Measurements from ENCODE around the gene XRCC3.

The XRCC3 gene

GRCh38 chr14:103740991-103741689, 25.9 kb upstream of the XRCC3 start:
- Histone ChIP-seq H3K79me2 (ENCODE audit: insufficient read depth, low read length) (no peaks in the 10 kb centered on the region), H3K9me3 (ENCODE audit: insufficient read depth, low read length) (no peaks in the 10 kb centered on the region), H3K27ac (ENCODE audit: low read depth, low read length) (no peak overlapping the region), H3K9ac (ENCODE audit: low read length) (no peak overlapping the region), H4K20me1 (ENCODE audit: low read depth, low read length) (no peaks in the 10 kb centered on the region), H2AFZ (ENCODE audit: low read depth, low read length, severe bottlenecking) (no peak overlapping the region), H3K9me2 (replicated peaks; ENCODE audit: insufficient read depth, low read length) (no peaks in the 10 kb centered on the region), H3F3A (ENCODE audit: insufficient read depth) (no peaks in the 10 kb centered on the region), H3K4me2 (ENCODE audit: low read depth, low read length, poor library complexity, severe bottlenecking) (no peak overlapping the region), H3K27me3 (ENCODE audit: low read length) (no peaks in the 10 kb centered on the region), H3K4me3 (ENCODE audit: insufficient read depth, low read length, poor library complexity, severe bottlenecking) (no peak overlapping the region), H3K36me3 (ENCODE audit: low read length) (no peaks in the 10 kb centered on the region)
- no peak for TF ChIP-seq EZH2phosphoT487 (conservative IDR thresholded peaks at IDR 0.05; ENCODE audit: low read length)

GRCh38 chr14:103739793-103740501, 24.7 kb upstream of the XRCC3 start:
- no peak overlapping the region for H3K9ac ChIP-seq (ENCODE audit: low read length)
- H3F3A ChIP-seq (ENCODE audit: insufficient read depth), result no peaks in the 10 kb centered on the region
- no peak overlapping the region for H2AFZ ChIP-seq (ENCODE audit: low read depth, low read length, severe bottlenecking)
- no peaks in the 10 kb centered on the region for H4K20me1 ChIP-seq (ENCODE audit: low read depth, low read length)
- H3K27me3 ChIP-seq (ENCODE audit: low read length), result no peaks in the 10 kb centered on the region
- no peaks in the 10 kb centered on the region for H3K36me3 ChIP-seq (ENCODE audit: low read length)
- H3K9me3 ChIP-seq (ENCODE audit: insufficient read depth, low read length), result no peaks in the 10 kb centered on the region
- TF ChIP-seq EZH2phosphoT487 (conservative IDR thresholded peaks at IDR 0.05; ENCODE audit: low read length), result no peak
- no peak for TF ChIP-seq CTCF (IDR thresholded peaks at IDR 0.05; ENCODE audit: insufficient read depth, low read length, poor library complexity, severe bottlenecking)
- no peak overlapping the region for H3K27ac ChIP-seq (ENCODE audit: low read depth, low read length)
- no peaks in the 10 kb centered on the region for H3K79me2 ChIP-seq (ENCODE audit: insufficient read depth, low read length)
- H3K9me2 ChIP-seq (replicated peaks; ENCODE audit: insufficient read depth, low read length), result no peaks in the 10 kb centered on the region
- H3K4me2 ChIP-seq (ENCODE audit: low read depth, low read length, poor library complexity, severe bottlenecking), result no peak overlapping the region
- no peak overlapping the region for H3K4me3 ChIP-seq (ENCODE audit: insufficient read depth, low read length, poor library complexity, severe bottlenecking)

- Histone ChIP-seq H3K4me3 (ENCODE audit: insufficient read depth, low read length, poor library complexity, severe bottlenecking) (no peak overlapping the region), H2AFZ (ENCODE audit: low read depth, low read length, severe bottlenecking) (no peak overlapping the region), H3K9me3 (ENCODE audit: insufficient read depth, low read length) (no peaks in the 10 kb centered on the region), H3F3A (ENCODE audit: insufficient read depth) (no peaks in the 10 kb centered on the region), H3K9me2 (replicated peaks; ENCODE audit: insufficient read depth, low read length) (no peaks in the 10 kb centered on the region), H3K79me2 (ENCODE audit: insufficient read depth, low read length) (no peaks in the 10 kb centered on the region), H3K36me3 (ENCODE audit: low read length) (no peaks in the 10 kb centered on the region), H3K27me3 (ENCODE audit: low read length) (no peaks in the 10 kb centered on the region), H3K4me2 (ENCODE audit: low read depth, low read length, poor library complexity, severe bottlenecking) (no peak overlapping the region), H4K20me1 (ENCODE audit: low read depth, low read length) (no peaks in the 10 kb centered on the region), H3K27ac (ENCODE audit: low read depth, low read length) (no peak overlapping the region), H3K9ac (ENCODE audit: low read length) (no peak overlapping the region)
- no peak for TF ChIP-seq CTCF (IDR thresholded peaks at IDR 0.05; ENCODE audit: insufficient read depth, low read length, poor library complexity, severe bottlenecking)
- TF ChIP-seq EZH2phosphoT487 (conservative IDR thresholded peaks at IDR 0.05; ENCODE audit: low read length), result no peak
Measured at GRCh38 chr14:103739466-103739792, 24.2 kb upstream of the XRCC3 start.

Data from SU-DHL-6 (cell line).